HG02852 (cell line): Measurements from ENCODE around the gene HK1.

Experiments used
- ATAC-seq: cut with Tn5 transposase; IDR thresholded peaks from one replicate; pipeline ENCODE4 v1.9.1; 2021; ENCODE audit warnings: mild to moderate bottlenecking, moderate library complexity; ENCODE audit not compliant: unreplicated experiment

HK1 gene

DNA sequence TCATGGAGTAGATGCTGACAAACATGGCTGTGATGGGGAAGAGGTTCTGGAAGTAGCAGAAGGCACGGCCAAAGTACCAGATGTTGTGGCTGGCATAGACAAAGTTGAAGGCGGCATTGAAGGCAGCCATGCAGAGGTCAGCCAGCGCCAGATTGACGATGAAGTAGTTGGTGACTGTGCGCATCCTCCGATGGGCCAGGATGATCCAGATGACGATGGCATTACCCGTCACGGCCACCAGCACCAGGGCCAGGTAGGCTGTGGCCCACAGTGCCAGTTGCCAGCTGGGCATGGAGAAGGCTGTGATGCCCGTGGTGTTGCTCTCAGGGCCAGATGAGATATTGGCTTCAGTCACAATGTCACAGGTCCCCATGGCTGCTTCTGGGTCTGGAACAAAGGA lies 137.7 kb downstream of the HK1 start:
- ATAC-seq: no peak

- no peak for ATAC-seq
These were observed 138.4 kb downstream of the HK1 start, which contains the start of gene TACR2 for GRCh38 chr10:69416695-69417094. Gene TACR2 (minus strand): TSS chr10:69416918. CDS start chr10:69416323, 595 bp downstream.

DNA sequence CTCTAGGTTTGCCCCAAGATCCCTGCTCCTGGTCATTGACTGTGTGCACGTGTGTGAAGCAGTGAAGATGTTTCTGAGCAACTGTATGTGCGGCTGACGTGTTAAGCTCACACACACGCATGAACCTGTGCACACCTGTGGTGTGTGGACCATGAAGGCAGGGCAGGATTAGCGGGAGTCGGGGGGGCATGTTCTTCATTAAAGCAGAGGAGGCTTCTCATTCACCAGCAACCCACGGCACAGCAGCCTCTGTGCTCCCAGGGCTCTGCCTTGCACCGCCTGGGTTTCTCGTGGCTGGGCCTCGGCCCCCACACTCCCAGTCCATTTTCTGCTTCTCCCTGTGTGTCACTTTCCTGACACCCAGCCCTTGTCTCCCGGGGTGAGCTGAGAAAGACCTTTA lies 139.2 kb downstream of the HK1 start:
- ATAC-seq: no peak

- no peak for ATAC-seq
These were observed 139.9 kb downstream of the HK1 start for GRCh38 chr10:69418052-69418752.

DNA sequence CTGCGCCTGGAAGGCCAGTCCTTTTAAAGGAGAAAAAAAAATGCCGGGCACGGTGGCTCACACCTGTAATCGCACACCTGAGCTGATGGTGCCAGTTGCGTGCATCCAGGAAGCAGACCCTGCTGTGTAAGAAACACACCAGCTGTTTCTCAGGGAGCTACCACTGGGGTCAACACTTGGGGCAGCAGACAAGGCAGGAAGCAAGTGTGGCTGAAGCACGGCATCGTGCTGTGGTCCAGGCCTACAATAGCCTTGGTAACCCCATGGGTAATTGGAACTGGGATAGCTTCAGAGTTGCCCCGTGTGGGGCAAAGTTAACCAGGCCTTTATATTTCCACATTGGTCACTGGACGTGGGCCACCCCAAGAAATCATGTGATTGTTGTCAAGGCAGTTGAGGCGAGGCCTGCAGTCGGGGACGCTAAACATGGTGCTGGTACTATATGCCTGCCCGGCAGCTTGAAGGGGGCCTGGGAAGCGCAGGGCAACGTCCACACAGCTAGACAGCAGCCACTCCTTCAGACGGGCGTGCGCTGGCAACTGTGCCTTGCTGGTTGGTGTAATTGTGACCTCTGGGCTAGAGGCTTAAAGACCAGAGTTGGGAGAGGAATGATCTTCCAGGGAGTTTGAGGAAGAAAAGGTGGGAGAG lies 140.9 kb downstream of the HK1 start:
- ATAC-seq: no peak

DNA sequence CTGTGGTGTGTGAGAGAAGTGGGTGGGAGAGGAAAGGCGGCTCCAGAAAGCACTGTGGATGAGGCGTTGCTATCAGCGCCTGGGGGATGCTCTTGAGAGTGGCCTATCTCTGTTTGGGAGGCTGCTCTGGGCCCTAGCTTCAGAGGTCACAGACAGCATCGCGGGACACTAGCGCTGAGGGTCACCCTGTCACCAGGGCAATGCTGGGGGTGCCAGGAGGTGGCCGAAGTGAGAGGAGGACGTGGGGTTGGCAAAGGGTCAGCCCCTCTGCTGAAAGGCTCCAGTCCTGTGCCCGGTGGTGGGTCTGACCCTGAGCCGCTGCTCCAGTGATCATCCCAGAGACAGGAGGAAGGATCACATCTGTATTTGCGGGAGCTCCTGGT lies 141.4 kb downstream of the HK1 start:
- no peak for ATAC-seq

DNA sequence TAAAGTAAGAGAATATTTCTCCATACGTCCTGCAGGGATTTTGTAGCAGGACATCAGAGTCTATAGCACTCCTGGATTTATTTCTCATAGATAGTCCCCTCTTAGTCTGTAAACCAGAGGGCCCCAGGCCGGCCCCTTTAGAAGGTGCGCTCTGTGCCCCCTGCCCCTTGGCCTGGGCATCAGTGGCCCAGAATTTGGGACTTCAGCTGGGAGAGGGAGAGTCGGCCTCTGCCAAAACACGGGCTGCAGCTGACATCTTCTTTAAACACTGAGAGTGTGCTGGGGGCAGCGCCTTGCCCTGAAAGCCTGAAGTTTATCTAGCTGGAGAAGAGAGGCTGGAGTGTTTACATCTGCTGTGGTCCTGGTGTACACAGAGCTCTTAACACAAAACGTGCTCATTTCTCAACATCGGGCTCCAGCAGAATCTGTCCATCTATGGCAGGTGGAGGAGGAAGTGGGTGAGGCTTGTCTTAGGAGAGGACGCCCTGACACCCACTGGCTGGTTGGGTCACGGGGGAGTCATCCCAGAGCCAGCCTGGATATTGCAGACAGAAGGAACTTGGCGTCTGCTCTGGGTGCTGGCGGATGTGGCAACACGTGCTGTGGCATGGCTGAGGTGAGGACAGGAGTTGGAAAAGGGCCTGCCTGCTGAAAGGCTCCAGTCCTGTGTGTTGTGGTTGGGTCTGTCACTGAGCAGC lies 143.5 kb downstream of the HK1 start:
- ATAC-seq: no peak

- no peak for ATAC-seq
These were observed 144.4 kb downstream of the HK1 start for GRCh38 chr10:69422676-69423075.

GRCh38 chr10:69425041-69425440 lies 146.7 kb downstream of the HK1 start:
- ATAC-seq: no peak

- no peak for ATAC-seq
These were observed 147.4 kb downstream of the HK1 start for GRCh38 chr10:69425511-69426298.

DNA sequence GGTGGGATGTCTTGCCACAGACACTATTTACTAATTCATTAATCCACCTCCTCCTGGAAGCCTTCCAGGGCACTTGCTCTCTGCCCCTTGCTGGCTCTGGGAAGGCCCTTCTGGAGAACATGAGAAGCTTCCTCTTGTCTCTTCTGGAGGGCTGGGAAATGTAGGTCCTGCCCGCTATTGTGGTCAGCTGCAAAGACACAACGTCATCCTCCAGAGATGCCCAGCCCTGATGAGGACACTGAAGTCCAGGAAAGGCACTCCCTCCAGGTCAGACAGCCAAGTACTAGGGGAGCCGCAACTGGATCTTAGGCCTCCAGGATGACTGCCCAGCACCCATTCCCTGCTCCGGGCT lies 148.1 kb downstream of the HK1 start:
- no peak for ATAC-seq

- no peak for ATAC-seq
These were observed 149.9 kb downstream of the HK1 start for GRCh38 chr10:69428165-69428564.

GRCh38 chr10:69434169-69434568 lies 155.9 kb downstream of the HK1 start:
- no peak for ATAC-seq

DNA sequence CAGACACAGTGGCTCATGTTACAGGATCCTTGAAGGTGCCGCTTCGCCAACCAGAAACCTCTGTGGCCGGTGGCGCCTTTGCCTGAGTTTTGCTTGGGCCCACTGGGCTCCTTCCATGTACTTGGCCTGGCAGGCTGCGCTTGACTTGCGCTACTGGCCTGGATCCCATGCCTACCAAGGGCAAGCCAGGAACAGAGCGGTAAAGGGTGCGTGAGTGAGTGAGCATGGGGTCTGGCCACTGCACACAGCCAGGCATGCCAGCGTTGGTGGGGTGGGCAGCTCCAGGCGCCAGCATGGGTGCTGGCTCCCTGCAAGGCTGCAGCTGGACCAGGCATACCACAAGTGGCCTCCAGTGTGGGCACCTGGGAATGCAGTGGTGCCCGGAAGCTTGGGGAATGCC lies 156.6 kb downstream of the HK1 start:
- ATAC-seq: no peak

GRCh38 chr10:69435966-69436520 lies 157.7 kb downstream of the HK1 start:
- ATAC-seq: no peak

- ATAC-seq: no peak
These were observed 159.3 kb downstream of the HK1 start for GRCh38 chr10:69437321-69438259.

- ATAC-seq: no peak
These were observed 160.4 kb downstream of the HK1 start for GRCh38 chr10:69438536-69439349.

GRCh38 chr10:69439350-69439739 lies 161.0 kb downstream of the HK1 start:
- ATAC-seq: no peak

GRCh38 chr10:69439813-69440506 lies 161.7 kb downstream of the HK1 start:
- no peak for ATAC-seq
